ENCODE measurements around the gene GMDS. TPM values are rescaled to one million over a fixed set of nuclear protein-coding genes. Genes with fewer than 3 reads are reported as not detected.

The GMDS gene
- total RNA-seq, 1 donor from 2014 or later: 35.7 TPM

GRCh38 chr6:1719922-1720321 lies 525.5 kb downstream of the GMDS start:
- H3K36me3 Mint-ChIP-seq (ENCODE audit: low read depth): no peaks in the 10 kb centered on the region
- intact Hi-C loops (cut with micrococcal nuclease): no loop called here

GRCh38 chr6:1716868-1717267 lies 528.5 kb downstream of the GMDS start:
- no peaks in the 10 kb centered on the region for H3K9me3 Mint-ChIP-seq
- H3K27me3 Mint-ChIP-seq (ENCODE audit: low read depth): no peaks in the 10 kb centered on the region
- intact Hi-C loops (cut with micrococcal nuclease): no loop called here
- H3K4me3 Mint-ChIP-seq (ENCODE audit: low read depth): no peak overlapping the region
- H3K27ac Mint-ChIP-seq: no peak overlapping the region
- H3K4me1 Mint-ChIP-seq (ENCODE audit: low read depth): no peaks in the 10 kb centered on the region
- DNase-seq (ENCODE audit: low spot score): no peak
- no peaks in the 10 kb centered on the region for H3K36me3 Mint-ChIP-seq (ENCODE audit: low read depth)

More at GRCh38 chr6:1719922-1720321, 525.5 kb downstream of the GMDS start:
- no peaks in the 10 kb centered on the region for H3K9me3 Mint-ChIP-seq
- H3K4me1 Mint-ChIP-seq (ENCODE audit: low read depth): no peaks in the 10 kb centered on the region
- DNase-seq (ENCODE audit: low spot score): no peak
- H3K4me3 Mint-ChIP-seq (ENCODE audit: low read depth): no peak overlapping the region
- H3K27me3 Mint-ChIP-seq (ENCODE audit: low read depth): no peaks in the 10 kb centered on the region
- H3K27ac Mint-ChIP-seq: no peak overlapping the region

GRCh38 chr6:1716396-1716795 lies 529.0 kb downstream of the GMDS start:
- no peaks in the 10 kb centered on the region for H3K9me3 Mint-ChIP-seq

GRCh38 chr6:1715336-1715735 lies 530.1 kb downstream of the GMDS start:
- Mint-ChIP-seq H3K4me1 (ENCODE audit: low read depth) (no peaks in the 10 kb centered on the region), H3K27ac (no peak overlapping the region), H3K4me3 (ENCODE audit: low read depth) (no peak overlapping the region), H3K36me3 (ENCODE audit: low read depth) (no peaks in the 10 kb centered on the region), H3K9me3 (no peaks in the 10 kb centered on the region), H3K27me3 (ENCODE audit: low read depth) (no peaks in the 10 kb centered on the region)
- no peak for DNase-seq (ENCODE audit: low spot score)
- intact Hi-C loops (cut with micrococcal nuclease): no loop called here

More at GRCh38 chr6:1716396-1716795, 529.0 kb downstream of the GMDS start:
- H3K27me3 Mint-ChIP-seq (ENCODE audit: low read depth): no peaks in the 10 kb centered on the region
- no peak overlapping the region for H3K4me3 Mint-ChIP-seq (ENCODE audit: low read depth)
- H3K36me3 Mint-ChIP-seq (ENCODE audit: low read depth): no peaks in the 10 kb centered on the region
- intact Hi-C loops (cut with micrococcal nuclease): no loop called here
- no peak overlapping the region for H3K27ac Mint-ChIP-seq
- H3K4me1 Mint-ChIP-seq (ENCODE audit: low read depth): no peaks in the 10 kb centered on the region
- DNase-seq (ENCODE audit: low spot score): no peak

GRCh38 chr6:1714654-1715053 lies 530.8 kb downstream of the GMDS start:
- H3K27ac Mint-ChIP-seq: no peak overlapping the region
- H3K4me1 Mint-ChIP-seq (ENCODE audit: low read depth): no peaks in the 10 kb centered on the region
- no peaks in the 10 kb centered on the region for H3K36me3 Mint-ChIP-seq (ENCODE audit: low read depth)
- no peaks in the 10 kb centered on the region for H3K27me3 Mint-ChIP-seq (ENCODE audit: low read depth)
- DNase-seq (ENCODE audit: low spot score): no peak
- intact Hi-C loops (cut with micrococcal nuclease): no loop called here
- H3K9me3 Mint-ChIP-seq: no peaks in the 10 kb centered on the region
- H3K4me3 Mint-ChIP-seq (ENCODE audit: low read depth): no peak overlapping the region

- Mint-ChIP-seq H3K4me1 (ENCODE audit: low read depth) (no peaks in the 10 kb centered on the region), H3K27me3 (ENCODE audit: low read depth) (no peaks in the 10 kb centered on the region), H3K9me3 (no peaks in the 10 kb centered on the region), H3K4me3 (ENCODE audit: low read depth) (no peak overlapping the region), H3K27ac (no peak overlapping the region), H3K36me3 (ENCODE audit: low read depth) (no peaks in the 10 kb centered on the region)
- no peak for DNase-seq (ENCODE audit: low spot score)
- intact Hi-C loops (cut with micrococcal nuclease): no loop called here
Observed at GRCh38 chr6:1713016-1713600, 532.3 kb downstream of the GMDS start.

GRCh38 chr6:1712451-1712850 lies 533.0 kb downstream of the GMDS start:
- H3K4me1 Mint-ChIP-seq (ENCODE audit: low read depth): no peaks in the 10 kb centered on the region
- no peak overlapping the region for H3K27ac Mint-ChIP-seq
- no peak overlapping the region for H3K4me3 Mint-ChIP-seq (ENCODE audit: low read depth)
- no peaks in the 10 kb centered on the region for H3K27me3 Mint-ChIP-seq (ENCODE audit: low read depth)
- H3K36me3 Mint-ChIP-seq (ENCODE audit: low read depth): no peaks in the 10 kb centered on the region
- no peaks in the 10 kb centered on the region for H3K9me3 Mint-ChIP-seq
- no peak for DNase-seq (ENCODE audit: low spot score)
- intact Hi-C loops (cut with micrococcal nuclease): no loop called here

GRCh38 chr6:1711136-1711535 lies 534.3 kb downstream of the GMDS start:
- no peak overlapping the region for H3K27ac Mint-ChIP-seq
- intact Hi-C loops (cut with micrococcal nuclease): no loop called here
- no peaks in the 10 kb centered on the region for H3K27me3 Mint-ChIP-seq (ENCODE audit: low read depth)
- no peak overlapping the region for H3K4me3 Mint-ChIP-seq (ENCODE audit: low read depth)
- no peaks in the 10 kb centered on the region for H3K36me3 Mint-ChIP-seq (ENCODE audit: low read depth)
- H3K9me3 Mint-ChIP-seq: no peaks in the 10 kb centered on the region
- H3K4me1 Mint-ChIP-seq (ENCODE audit: low read depth): no peaks in the 10 kb centered on the region
- DNase-seq (ENCODE audit: low spot score): no peak

- no peaks in the 10 kb centered on the region for H3K9me3 Mint-ChIP-seq
Observed at GRCh38 chr6:1709234-1709641, 536.2 kb downstream of the GMDS start.

GRCh38 chr6:1708820-1709219 lies 536.6 kb downstream of the GMDS start:
- H3K4me1 Mint-ChIP-seq (ENCODE audit: low read depth): no peaks in the 10 kb centered on the region
- no peaks in the 10 kb centered on the region for H3K36me3 Mint-ChIP-seq (ENCODE audit: low read depth)
- H3K27me3 Mint-ChIP-seq (ENCODE audit: low read depth): no peaks in the 10 kb centered on the region
- intact Hi-C loops (cut with micrococcal nuclease): no loop called here
- no peak overlapping the region for H3K4me3 Mint-ChIP-seq (ENCODE audit: low read depth)
- DNase-seq (ENCODE audit: low spot score): no peak
- H3K27ac Mint-ChIP-seq: no peak overlapping the region
- no peaks in the 10 kb centered on the region for H3K9me3 Mint-ChIP-seq

More at GRCh38 chr6:1709234-1709641, 536.2 kb downstream of the GMDS start:
- no peak for DNase-seq (ENCODE audit: low spot score)
- H3K36me3 Mint-ChIP-seq (ENCODE audit: low read depth): no peaks in the 10 kb centered on the region
- H3K27me3 Mint-ChIP-seq (ENCODE audit: low read depth): no peaks in the 10 kb centered on the region
- no peaks in the 10 kb centered on the region for H3K4me1 Mint-ChIP-seq (ENCODE audit: low read depth)
- no peak overlapping the region for H3K4me3 Mint-ChIP-seq (ENCODE audit: low read depth)
- H3K27ac Mint-ChIP-seq: no peak overlapping the region
- intact Hi-C loops (cut with micrococcal nuclease): no loop called here

GRCh38 chr6:1708122-1708521 lies 537.3 kb downstream of the GMDS start:
- DNase-seq (ENCODE audit: low spot score): no peak
- Mint-ChIP-seq H3K27ac (no peak overlapping the region), H3K36me3 (ENCODE audit: low read depth) (no peaks in the 10 kb centered on the region), H3K27me3 (ENCODE audit: low read depth) (no peaks in the 10 kb centered on the region), H3K4me3 (ENCODE audit: low read depth) (no peak overlapping the region), H3K9me3 (no peaks in the 10 kb centered on the region), H3K4me1 (ENCODE audit: low read depth) (no peaks in the 10 kb centered on the region)
- intact Hi-C loops (cut with micrococcal nuclease): no loop called here

- intact Hi-C loops (cut with micrococcal nuclease): no loop called here
- no peak overlapping the region for H3K4me3 Mint-ChIP-seq (ENCODE audit: low read depth)
- no peaks in the 10 kb centered on the region for H3K36me3 Mint-ChIP-seq (ENCODE audit: low read depth)
- DNase-seq (ENCODE audit: low spot score): no peak
- H3K27me3 Mint-ChIP-seq (ENCODE audit: low read depth): no peaks in the 10 kb centered on the region
- H3K9me3 Mint-ChIP-seq: no peaks in the 10 kb centered on the region
- no peaks in the 10 kb centered on the region for H3K4me1 Mint-ChIP-seq (ENCODE audit: low read depth)
- no peak overlapping the region for H3K27ac Mint-ChIP-seq
Observed at GRCh38 chr6:1705630-1706029, 539.8 kb downstream of the GMDS start.

- intact Hi-C loops (cut with micrococcal nuclease): no loop called here
- H3K4me1 Mint-ChIP-seq (ENCODE audit: low read depth): no peaks in the 10 kb centered on the region
- H3K36me3 Mint-ChIP-seq (ENCODE audit: low read depth): no peaks in the 10 kb centered on the region
- H3K27me3 Mint-ChIP-seq (ENCODE audit: low read depth): no peaks in the 10 kb centered on the region
- no peak overlapping the region for H3K27ac Mint-ChIP-seq
- no peaks in the 10 kb centered on the region for H3K9me3 Mint-ChIP-seq
- no peak for DNase-seq (ENCODE audit: low spot score)
- no peak overlapping the region for H3K4me3 Mint-ChIP-seq (ENCODE audit: low read depth)
Observed at GRCh38 chr6:1705183-1705582, 540.2 kb downstream of the GMDS start.

- Mint-ChIP-seq H3K4me3 (ENCODE audit: low read depth) (no peak overlapping the region), H3K27me3 (ENCODE audit: low read depth) (no peaks in the 10 kb centered on the region), H3K9me3 (no peaks in the 10 kb centered on the region), H3K27ac (no peak overlapping the region), H3K4me1 (ENCODE audit: low read depth) (no peaks in the 10 kb centered on the region), H3K36me3 (ENCODE audit: low read depth) (no peaks in the 10 kb centered on the region)
- intact Hi-C loops (cut with micrococcal nuclease): no loop called here
- DNase-seq (ENCODE audit: low spot score): no peak
Observed at GRCh38 chr6:1704711-1705110, 540.7 kb downstream of the GMDS start.

All from activated T-helper 2 cell treated with anti-CD3 and anti-CD28 coated beads, Interferon-gamma antibody, Interleukin-2, Interleukin-4, amounts not matched to agents 10 μg/mL and 5 μg/mL and 100 μg/mL, durations not matched to agents 14 hours and 24 hours and 36 hours (primary cell).